Glutamatergic neuron (in vitro differentiated cells): ENCODE measurements around the gene ADRA2B. TPM values are rescaled to one million over a fixed set of nuclear protein-coding genes. Genes with fewer than 3 reads are reported as not detected.
"Not testable (repeated sequence)": the region's sequence is repeated elsewhere in the genome, so short reads cannot be mapped to it uniquely, and the experiment has no call there.

Experiments
- DNase-seq: peaks from one replicate; pipeline ENCODE4 v3.0.0; 2022
- H3K27ac Mint-ChIP-seq: one replicate; pipeline ENCODE4 v1.8.0; 2020; ENCODE audit warnings: mild to moderate bottlenecking, mixed read lengths, inconsistent platforms; ENCODE audit not compliant: unreplicated experiment
- H3K27me3 Mint-ChIP-seq: one replicate; pipeline ENCODE4 v1.8.0; 2020; ENCODE audit warnings: mild to moderate bottlenecking, moderate library complexity, mixed read lengths, inconsistent platforms; ENCODE audit not compliant: unreplicated experiment
- H3K36me3 Mint-ChIP-seq: one replicate; pipeline ENCODE4 v1.8.0; 2020; ENCODE audit warnings: mild to moderate bottlenecking, mixed read lengths, inconsistent platforms; ENCODE audit not compliant: unreplicated experiment
- H3K4me1 Mint-ChIP-seq: one replicate; pipeline ENCODE4 v1.8.0; 2020; ENCODE audit warnings: mild to moderate bottlenecking, low read depth, mixed read lengths, inconsistent platforms; ENCODE audit not compliant: unreplicated experiment
- H3K4me3 Mint-ChIP-seq: one replicate; pipeline ENCODE4 v1.8.0; 2020; ENCODE audit warnings: mild to moderate bottlenecking, mixed read lengths, inconsistent platforms; ENCODE audit not compliant: unreplicated experiment
- H3K9me3 Mint-ChIP-seq: one replicate; pipeline ENCODE4 v1.8.0; 2020; ENCODE audit warnings: mild to moderate bottlenecking, moderate library complexity, mixed read lengths, inconsistent platforms; ENCODE audit not compliant: unreplicated experiment
- CTCF ChIP-seq: fragments of 200-600 bp; sonication (generic); IDR thresholded peaks from one replicate; pipeline ENCODE4 v1.5.0; 2021; ENCODE audit not compliant: partially characterized antibody, unreplicated experiment
- total RNA-seq: library from RNA; stranded (reverse); fragmentation: NEBNext Ultra II Directional; extraction: Animal tissue kit (Norgen Biotek cat#: 25700); gene quantifications from one replicate; pipeline ENCODE4 v1.2.1, GENCODE V29; 2021; ENCODE audit not compliant: unreplicated experiment

ADRA2B gene
- total RNA-seq, 1 donor from 2014 or later = 0.91 TPM

- no peak for DNase-seq
- peaks cover 6% of the 10 kb centered on the region for H3K27me3 Mint-ChIP-seq
- H3K4me1 Mint-ChIP-seq = peaks cover 15% of the 10 kb centered on the region
- H3K4me3 Mint-ChIP-seq = no peak overlapping the region
- no peaks in the 10 kb centered on the region for H3K36me3 Mint-ChIP-seq
- H3K9me3 Mint-ChIP-seq = peaks cover 8% of the 10 kb centered on the region
- peak overlapping the region; percentile 90 for H3K27ac Mint-ChIP-seq
- TF ChIP-seq CTCF = no peak
Measured at GRCh38 chr2:96073170-96073775, 43.1 kb downstream of the ADRA2B start.

GRCh38 chr2:96072746-96073145 lies 43.6 kb downstream of the ADRA2B start:
- no peak for TF ChIP-seq CTCF
- Mint-ChIP-seq H3K36me3 (no peaks in the 10 kb centered on the region), H3K4me1 (peaks cover 18% of the 10 kb centered on the region), H3K27me3 (peaks cover 6% of the 10 kb centered on the region), H3K9me3 (peaks cover 8% of the 10 kb centered on the region), H3K4me3 (peak overlapping the region; percentile 59), H3K27ac (peak overlapping the region; percentile 90)
- no peak for DNase-seq

DNA sequence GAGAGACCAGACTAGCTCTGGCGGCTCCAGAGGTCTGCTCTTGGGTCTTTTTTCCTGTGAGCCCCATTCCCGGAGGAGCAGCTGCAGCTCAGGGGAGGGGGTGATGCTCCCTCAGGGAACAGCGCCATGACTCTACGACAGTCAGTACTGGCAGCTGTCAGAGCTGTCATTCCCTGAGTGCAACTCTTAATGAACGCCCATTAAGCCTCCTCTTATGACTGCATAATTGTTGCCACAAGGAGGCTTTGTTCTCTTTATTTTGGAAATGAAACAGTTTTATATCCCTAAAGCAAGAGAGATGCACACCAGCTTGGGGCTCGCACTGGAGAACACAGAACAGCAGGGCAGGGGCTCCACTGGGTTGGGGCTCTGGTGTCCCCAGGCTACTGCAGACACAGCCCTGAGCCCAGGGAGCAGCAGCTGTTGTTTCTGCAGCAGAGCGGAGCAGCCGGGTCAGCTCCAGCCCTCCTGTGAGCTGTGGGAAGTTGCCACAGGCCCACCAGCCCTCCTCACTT lies 44.3 kb downstream of the ADRA2B start:
- TF ChIP-seq CTCF = peak; percentile 21
- not testable (repeated sequence) for H3K36me3 Mint-ChIP-seq, H3K9me3 Mint-ChIP-seq, H3K27me3 Mint-ChIP-seq
- DNase-seq = peak; percentile 67
- H3K4me3 Mint-ChIP-seq = peak overlapping the region; percentile 25
- peak overlapping the region; percentile 90 for H3K27ac Mint-ChIP-seq
- peaks cover 23% of the 10 kb centered on the region for H3K4me1 Mint-ChIP-seq

DNA sequence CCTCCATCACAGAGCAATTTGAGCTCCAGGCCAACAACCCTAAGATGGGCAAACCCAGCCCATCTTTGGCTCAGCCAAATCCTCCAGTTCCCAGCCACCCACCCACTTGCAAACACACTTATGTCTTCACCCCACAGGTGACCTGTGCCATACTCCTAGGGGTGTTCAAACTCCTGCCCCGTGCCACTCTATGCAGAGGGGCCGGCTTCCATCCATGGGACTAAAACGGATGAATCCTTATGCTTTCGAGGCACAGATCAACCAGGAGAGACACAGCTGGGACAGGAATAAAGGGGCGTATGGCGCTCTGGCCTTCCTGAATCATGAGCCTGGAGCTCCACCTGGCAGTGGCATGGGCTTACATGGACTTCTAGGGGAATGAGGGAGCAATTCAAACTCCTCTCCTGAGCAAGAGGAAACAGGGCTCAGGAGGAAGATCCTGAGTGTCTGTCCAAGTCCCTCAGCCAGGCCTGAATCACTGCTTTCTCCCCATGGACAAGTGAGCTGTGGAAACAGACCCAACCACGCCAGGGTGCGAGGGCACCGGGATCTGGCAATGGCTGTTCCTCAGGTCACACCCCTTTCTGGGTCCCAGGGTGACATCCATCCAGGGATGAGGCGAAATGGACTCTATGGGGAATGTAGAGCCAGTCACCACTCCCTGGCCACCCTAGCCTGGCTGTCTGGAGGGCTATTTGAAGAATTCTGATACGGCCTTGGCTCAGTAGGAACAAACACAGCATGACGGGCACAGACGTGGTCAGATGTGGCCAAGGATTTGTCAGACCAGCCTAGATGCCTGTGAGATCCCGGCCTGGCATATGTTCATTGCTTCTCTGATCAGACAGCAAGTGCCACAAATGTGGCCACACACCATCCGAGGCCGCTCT lies 45.0 kb downstream of the ADRA2B start:
- H3K36me3 Mint-ChIP-seq, DNase-seq, H3K4me3 Mint-ChIP-seq, H3K27me3 Mint-ChIP-seq, H3K9me3 Mint-ChIP-seq: not testable (repeated sequence)
- Mint-ChIP-seq H3K4me1 (peaks cover 25% of the 10 kb centered on the region), H3K27ac (peak overlapping the region; percentile 90)

GRCh38 chr2:96070351-96070750 lies 46.0 kb downstream of the ADRA2B start:
- H3K9me3 Mint-ChIP-seq, DNase-seq, H3K36me3 Mint-ChIP-seq, H3K27me3 Mint-ChIP-seq, H3K4me3 Mint-ChIP-seq: not testable (repeated sequence)
- H3K27ac Mint-ChIP-seq = peak overlapping the region; percentile 48
- H3K4me1 Mint-ChIP-seq = peaks cover 25% of the 10 kb centered on the region

DNA sequence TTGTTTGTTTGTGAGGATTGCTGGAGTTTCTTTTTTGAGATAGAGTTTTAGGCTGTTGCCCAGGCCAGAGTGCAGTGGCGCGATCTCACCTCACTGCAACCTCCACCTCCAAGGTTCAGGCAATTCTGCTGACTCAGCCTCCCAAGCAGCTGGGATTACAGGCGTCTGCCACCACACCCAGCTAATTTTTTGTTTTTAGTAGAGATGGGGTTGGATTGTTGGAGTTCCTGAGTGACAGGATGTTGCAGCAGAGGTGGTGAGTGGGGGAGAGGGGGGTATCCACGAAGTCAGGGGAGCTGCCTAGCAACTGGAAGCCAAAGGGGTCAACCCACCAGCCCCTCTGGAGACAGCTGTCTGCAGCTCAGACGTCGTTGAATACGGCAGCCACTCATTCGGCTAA lies 46.5 kb downstream of the ADRA2B start:
- not testable (repeated sequence) for DNase-seq, H3K36me3 Mint-ChIP-seq, H3K27me3 Mint-ChIP-seq, H3K27ac Mint-ChIP-seq, H3K9me3 Mint-ChIP-seq, H3K4me3 Mint-ChIP-seq
- peaks cover 25% of the 10 kb centered on the region for H3K4me1 Mint-ChIP-seq

GRCh38 chr2:96067902-96068581 lies 48.3 kb downstream of the ADRA2B start:
- H3K27me3 Mint-ChIP-seq, DNase-seq, H3K4me3 Mint-ChIP-seq, H3K36me3 Mint-ChIP-seq, H3K9me3 Mint-ChIP-seq: not testable (repeated sequence)
- Mint-ChIP-seq H3K27ac (peak overlapping the region; percentile 38), H3K4me1 (peaks cover 25% of the 10 kb centered on the region)

GRCh38 chr2:96067098-96067660 lies 49.2 kb downstream of the ADRA2B start:
- not testable (repeated sequence) for DNase-seq, H3K36me3 Mint-ChIP-seq, H3K9me3 Mint-ChIP-seq, H3K27me3 Mint-ChIP-seq, H3K4me3 Mint-ChIP-seq, H3K27ac Mint-ChIP-seq
- peaks cover 19% of the 10 kb centered on the region for H3K4me1 Mint-ChIP-seq
